ENCODE measurements around the gene FOXP1.

FOXP1 gene

GRCh38 chr3:71369701-71370391 lies 213.7 kb downstream of the FOXP1 start:
- no peak for DNase-seq (ENCODE audit: low spot score)

GRCh38 chr3:71366988-71367604 lies 216.4 kb downstream of the FOXP1 start:
- no peak for DNase-seq (ENCODE audit: low spot score)

- DNase-seq (ENCODE audit: low spot score) = no peak
Measured at GRCh38 chr3:71361334-71361890, 222.1 kb downstream of the FOXP1 start.

- DNase-seq (ENCODE audit: low spot score) = no peak
Measured at GRCh38 chr3:71360764-71361163, 222.8 kb downstream of the FOXP1 start.

DNA sequence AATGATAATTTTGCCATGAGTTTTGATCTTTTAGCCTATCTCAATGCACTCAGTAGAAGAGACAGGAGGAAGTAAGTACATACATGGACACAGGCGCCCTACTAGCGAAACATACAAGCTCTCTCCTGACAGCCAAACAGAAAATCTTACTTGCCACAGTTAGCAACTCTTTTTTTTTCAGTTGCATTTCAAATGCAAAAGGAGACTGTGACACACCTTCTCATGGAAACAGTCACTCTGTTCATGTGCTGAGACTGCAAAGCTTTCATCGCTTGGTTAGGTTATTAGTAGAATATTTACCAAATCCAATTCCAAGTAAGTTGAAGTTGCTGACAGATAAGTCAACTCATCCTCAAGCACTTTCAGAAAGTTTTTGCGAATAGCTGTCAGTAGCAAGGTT lies 223.3 kb downstream of the FOXP1 start:
- DNase-seq (ENCODE audit: low spot score) = no peak

GRCh38 chr3:71358243-71358642 lies 225.3 kb downstream of the FOXP1 start:
- DNase-seq (ENCODE audit: low spot score) = no peak

GRCh38 chr3:71356265-71356664 lies 227.3 kb downstream of the FOXP1 start:
- DNase-seq (ENCODE audit: low spot score) = no peak

GRCh38 chr3:71355862-71356261 lies 227.7 kb downstream of the FOXP1 start:
- no peak for DNase-seq (ENCODE audit: low spot score)

GRCh38 chr3:71355037-71355436 lies 228.5 kb downstream of the FOXP1 start:
- DNase-seq (ENCODE audit: low spot score) = no peak

GRCh38 chr3:71351403-71352149 lies 232.0 kb downstream of the FOXP1 start:
- no peak for DNase-seq (ENCODE audit: low spot score)

DNA sequence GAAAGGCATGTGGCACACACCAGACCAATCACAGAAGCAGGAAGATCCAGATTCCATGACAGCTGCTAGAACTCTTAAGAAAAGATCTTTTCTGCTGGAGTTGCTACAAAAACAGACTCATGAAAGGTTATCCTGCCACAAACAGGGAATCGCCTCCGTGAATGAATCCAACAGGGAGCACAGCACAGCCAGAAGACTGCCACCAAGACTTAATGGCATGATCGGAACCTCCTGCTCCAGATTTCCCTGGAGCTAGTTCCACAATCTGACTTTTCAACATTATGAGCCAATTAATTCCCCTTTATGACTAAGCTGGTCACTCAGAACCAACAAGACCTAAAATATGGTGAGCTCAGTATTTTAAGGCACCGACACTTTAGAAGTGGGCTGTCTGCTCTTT lies 232.5 kb downstream of the FOXP1 start:
- no peak for DNase-seq (ENCODE audit: low spot score)

DNA sequence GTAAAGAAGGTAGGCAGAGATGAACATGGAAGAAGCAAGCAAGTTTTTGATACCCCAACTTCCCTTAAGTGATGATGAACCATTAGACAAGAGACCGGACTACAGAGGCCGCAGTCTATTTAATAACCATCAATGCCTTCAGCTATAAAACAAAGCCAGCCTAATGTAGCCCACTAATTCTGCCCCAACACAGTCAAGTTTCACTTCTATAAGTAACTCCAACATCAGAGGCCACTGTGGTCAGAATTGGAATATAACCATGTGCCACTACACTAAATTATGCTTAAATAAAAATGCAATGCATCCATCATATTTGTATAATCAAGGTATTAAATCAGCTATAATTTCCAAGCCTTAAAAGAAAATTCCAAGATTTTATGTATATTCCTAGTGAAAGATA lies 234.7 kb downstream of the FOXP1 start:
- no peak for DNase-seq (ENCODE audit: low spot score)

- no peak for DNase-seq (ENCODE audit: low spot score)
Measured at GRCh38 chr3:71348001-71348632, 235.4 kb downstream of the FOXP1 start.

DNA sequence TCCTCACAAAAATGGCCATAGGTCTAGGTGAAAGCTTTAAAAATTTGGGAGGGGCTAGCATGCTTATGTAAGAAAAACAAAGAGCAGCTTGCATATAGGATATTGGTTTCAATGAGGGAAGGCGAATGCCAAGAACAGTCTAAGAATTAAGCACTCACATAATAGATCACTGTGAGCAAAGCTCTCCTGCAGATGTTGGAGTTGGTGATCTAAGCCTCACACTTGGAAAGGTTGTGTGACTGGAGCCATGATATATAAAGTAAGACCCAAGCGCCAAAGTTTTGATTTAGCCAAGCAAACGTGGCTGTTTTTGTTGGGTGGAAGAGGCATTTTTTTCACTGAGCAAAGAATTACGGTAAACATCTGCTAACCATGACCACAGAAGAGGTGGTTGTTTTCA lies 237.5 kb downstream of the FOXP1 start:
- DNase-seq (ENCODE audit: low spot score) = no peak

DNA sequence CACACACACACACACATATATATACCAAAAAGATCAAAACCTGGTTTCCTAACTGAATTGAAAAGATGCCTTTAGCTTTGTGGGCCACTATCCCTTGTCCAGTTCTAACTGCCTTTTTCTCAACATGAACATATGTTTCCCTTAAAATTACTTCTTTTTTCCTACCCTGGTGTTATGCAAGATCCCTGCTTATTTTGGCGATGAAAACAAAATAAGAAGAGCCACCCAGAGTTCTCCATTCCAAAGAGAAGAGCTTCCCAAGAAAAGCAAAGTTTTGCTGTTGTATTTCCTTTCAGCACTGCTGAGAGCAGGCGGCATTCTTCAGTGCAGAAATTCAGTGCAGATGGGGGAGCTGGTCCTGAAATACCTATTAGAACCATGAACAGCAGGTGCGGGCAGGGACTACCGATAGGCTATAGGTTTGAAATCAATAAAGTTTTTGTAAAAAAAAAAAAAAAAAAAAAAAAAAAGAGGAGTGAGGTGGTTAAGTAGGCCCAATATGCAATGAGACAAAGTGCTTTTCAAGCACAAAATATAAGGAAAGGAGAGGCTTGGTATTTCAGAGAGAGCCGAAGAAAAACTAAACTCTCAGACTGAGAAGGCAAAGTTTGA lies 238.0 kb downstream of the FOXP1 start:
- no peak for DNase-seq (ENCODE audit: low spot score)

DNA sequence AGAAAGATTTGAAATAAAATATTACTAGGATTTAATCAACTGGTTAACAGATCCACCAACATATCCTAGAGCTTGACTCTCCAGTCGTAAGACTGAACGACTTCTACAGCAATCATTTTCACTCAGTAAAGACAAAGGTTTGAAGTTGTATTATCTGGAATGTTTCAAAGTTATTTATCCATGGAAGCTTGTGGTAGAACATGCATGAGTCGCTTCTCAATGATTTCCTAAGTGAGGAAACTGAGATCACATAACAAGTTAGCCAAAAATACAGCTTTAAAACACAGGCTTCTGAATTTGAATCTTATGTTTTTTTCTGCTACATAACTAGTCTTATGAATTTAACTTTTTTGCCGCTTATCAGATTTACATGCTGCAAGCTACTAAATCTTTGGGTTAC lies 241.8 kb downstream of the FOXP1 start:
- no peak for DNase-seq (ENCODE audit: low spot score)

DNA sequence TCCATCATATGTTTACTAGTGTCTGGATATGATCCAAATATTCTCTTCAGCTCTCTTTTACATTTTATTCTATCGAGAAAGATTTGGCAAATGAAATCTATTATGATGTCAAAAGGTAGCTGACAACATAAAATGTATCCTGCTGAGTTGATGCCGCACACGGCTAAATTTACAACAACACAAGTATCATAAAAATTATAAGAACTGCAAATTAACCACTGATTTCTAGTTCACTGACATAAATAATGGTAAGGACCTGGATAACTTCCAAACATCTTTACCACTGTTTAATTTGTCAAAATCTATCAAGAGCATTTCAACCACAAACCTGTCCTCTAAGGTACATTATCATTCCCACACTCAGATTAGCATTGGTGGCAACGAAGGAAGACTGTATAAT lies 244.5 kb downstream of the FOXP1 start:
- DNase-seq (ENCODE audit: low spot score) = no peak

DNA sequence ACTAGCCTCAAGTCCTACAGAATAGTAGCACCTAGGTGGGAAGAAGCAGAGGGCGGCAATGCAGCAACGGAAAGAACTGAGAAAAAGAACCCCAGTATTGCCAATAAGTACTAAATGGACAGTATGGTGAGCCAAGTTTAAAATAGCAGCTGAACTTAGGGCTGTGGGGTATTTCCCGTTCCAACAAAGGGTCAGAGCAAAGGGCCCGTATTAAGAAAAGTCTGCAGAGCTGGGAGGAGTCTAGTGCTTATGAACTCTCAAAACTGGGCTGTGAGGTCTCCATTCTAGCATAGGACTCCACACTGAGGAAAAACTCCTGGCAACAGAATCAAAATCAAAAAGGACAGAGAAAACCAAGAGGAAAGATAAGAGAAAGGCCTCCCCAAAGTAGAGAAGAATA lies 250.7 kb downstream of the FOXP1 start:
- DNase-seq (ENCODE audit: low spot score) = no peak

GRCh38 chr3:71330909-71331308 lies 252.6 kb downstream of the FOXP1 start:
- no peak for DNase-seq (ENCODE audit: low spot score)

DNA sequence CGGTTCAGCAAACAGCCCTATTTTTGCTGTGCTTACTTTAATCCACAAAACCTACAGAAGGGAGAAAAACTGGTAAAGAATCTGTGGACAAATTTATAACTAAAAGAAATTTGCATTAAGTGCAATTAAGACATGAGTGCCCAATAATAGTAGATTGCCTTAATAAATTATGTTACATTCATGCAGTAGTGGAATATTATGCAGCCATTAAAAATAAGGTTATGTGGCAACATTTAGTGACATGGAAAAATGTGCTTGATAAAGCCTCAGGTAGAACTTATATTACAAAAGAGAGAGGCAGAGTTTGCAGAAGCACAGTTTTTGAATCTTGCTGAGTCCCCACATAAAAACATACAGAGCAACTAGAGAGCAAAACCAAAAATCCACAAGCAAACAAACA lies 253.0 kb downstream of the FOXP1 start:
- no peak for DNase-seq (ENCODE audit: low spot score)

DNA sequence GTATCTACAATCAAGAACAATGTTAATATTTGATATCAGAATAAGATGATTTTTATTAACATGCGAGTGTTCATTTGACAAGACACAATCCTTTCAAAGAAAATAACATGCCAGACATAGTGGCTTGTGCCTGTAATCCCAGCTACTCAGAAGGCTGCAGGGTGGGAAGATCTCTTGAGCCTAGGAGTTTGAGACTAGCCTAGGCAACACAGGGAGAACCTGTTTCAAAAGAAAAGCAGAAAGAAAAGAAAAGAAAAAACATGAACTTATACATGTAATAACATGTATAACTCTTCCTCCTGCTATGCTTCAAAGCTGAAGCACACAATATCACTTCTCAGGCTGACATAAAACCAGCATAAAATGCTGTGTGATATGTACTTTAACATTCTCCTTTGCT lies 253.7 kb downstream of the FOXP1 start:
- no peak for DNase-seq (ENCODE audit: low spot score)

GRCh38 chr3:71328926-71329325 lies 254.6 kb downstream of the FOXP1 start:
- no peak for DNase-seq (ENCODE audit: low spot score)
